ENCODE data around the gene RFX4.

The RFX4 gene

DNA sequence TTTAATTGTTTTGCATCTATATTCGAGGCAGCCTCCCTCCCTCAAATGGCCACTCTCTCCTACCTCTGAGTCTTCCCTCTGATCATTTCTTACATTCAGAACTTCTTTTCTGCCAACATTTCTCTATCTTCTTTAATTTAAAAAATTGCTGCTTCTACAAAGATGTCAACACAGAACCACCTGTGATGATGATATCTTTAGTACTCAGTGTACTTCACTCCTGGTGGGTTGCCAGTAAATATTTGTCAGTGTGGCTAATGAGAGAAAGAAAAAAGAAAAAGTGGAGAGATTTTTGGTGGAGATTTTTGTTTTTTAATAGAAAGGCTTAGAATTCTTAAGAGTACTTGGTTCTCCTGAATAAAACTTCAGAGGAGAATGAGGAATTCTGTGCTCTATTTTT, 199.8 kb downstream of the RFX4 start:
- Histone ChIP-seq H3K4me1 (ENCODE audit: insufficient read depth, low read length, poor library complexity, severe bottlenecking) (peaks cover 30% of the 10 kb centered on the region), H3K4me2 (ENCODE audit: low read depth, low read length, poor library complexity, severe bottlenecking) (peak overlapping the region; percentile 54), H3K27me3 (ENCODE audit: insufficient read depth, low read length, poor library complexity, severe bottlenecking) (no peaks in the 10 kb centered on the region), H3K9me3 (ENCODE audit: insufficient read depth, low read depth, low read length) (no peaks in the 10 kb centered on the region), H3K79me2 (ENCODE audit: insufficient read depth, low read length) (peaks cover 52% of the 10 kb centered on the region), H3F3A (ENCODE audit: low read depth) (no peaks in the 10 kb centered on the region), H2AFZ (ENCODE audit: low read length) (no peak overlapping the region), H3K36me3 (ENCODE audit: insufficient read depth, low read length) (peaks cover 34% of the 10 kb centered on the region), H4K20me1 (ENCODE audit: insufficient read depth, low read length, poor library complexity, severe bottlenecking) (peaks cover 41% of the 10 kb centered on the region), H3K4me3 (ENCODE audit: low read length, poor library complexity, severe bottlenecking) (no peak overlapping the region), H3K9ac (ENCODE audit: low read depth, low read length, poor library complexity, severe bottlenecking) (no peak overlapping the region), H3K9me2 (replicated peaks; ENCODE audit: low read depth, low read length) (no peaks in the 10 kb centered on the region)
- TF ChIP-seq, protein P1, sequence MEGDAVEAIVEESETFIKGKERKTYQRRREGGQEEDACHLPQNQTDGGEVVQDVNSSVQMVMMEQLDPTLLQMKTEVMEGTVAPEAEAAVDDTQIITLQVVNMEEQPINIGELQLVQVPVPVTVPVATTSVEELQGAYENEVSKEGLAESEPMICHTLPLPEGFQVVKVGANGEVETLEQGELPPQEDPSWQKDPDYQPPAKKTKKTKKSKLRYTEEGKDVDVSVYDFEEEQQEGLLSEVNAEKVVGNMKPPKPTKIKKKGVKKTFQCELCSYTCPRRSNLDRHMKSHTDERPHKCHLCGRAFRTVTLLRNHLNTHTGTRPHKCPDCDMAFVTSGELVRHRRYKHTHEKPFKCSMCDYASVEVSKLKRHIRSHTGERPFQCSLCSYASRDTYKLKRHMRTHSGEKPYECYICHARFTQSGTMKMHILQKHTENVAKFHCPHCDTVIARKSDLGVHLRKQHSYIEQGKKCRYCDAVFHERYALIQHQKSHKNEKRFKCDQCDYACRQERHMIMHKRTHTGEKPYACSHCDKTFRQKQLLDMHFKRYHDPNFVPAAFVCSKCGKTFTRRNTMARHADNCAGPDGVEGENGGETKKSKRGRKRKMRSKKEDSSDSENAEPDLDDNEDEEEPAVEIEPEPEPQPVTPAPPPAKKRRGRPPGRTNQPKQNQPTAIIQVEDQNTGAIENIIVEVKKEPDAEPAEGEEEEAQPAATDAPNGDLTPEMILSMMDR (conservative IDR thresholded peaks at IDR 0.05; ENCODE audit: low read length): no peak
- TF ChIP-seq EZH2phosphoT487 (IDR thresholded peaks at IDR 0.05; ENCODE audit: borderline replicate concordance): no peak

DNA sequence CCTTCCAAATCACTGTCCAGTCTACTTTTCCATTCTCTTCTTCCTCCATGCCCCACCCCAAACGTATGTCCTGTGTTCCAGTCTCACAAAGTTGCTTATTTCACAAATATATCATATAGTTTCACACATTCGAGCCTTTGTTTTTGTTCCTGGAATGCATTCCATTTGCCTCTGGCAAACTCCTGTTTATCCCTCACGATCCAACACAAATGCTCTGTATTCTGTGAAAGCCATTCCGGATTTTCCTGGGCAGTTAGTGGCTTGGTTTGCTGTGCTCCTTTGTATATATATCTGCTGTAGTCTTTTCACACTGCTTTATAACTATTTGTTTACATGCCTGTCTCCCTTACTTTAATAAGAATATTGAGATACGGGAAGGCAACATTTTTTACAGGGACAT, 200.7 kb downstream of the RFX4 start:
- Histone ChIP-seq H3K9me2 (replicated peaks; ENCODE audit: low read depth, low read length) (no peaks in the 10 kb centered on the region), H3K4me2 (ENCODE audit: low read depth, low read length, poor library complexity, severe bottlenecking) (no peak overlapping the region), H3K36me3 (ENCODE audit: insufficient read depth, low read length) (peaks cover 40% of the 10 kb centered on the region), H4K20me1 (ENCODE audit: insufficient read depth, low read length, poor library complexity, severe bottlenecking) (peaks cover 33% of the 10 kb centered on the region), H3K4me1 (ENCODE audit: insufficient read depth, low read length, poor library complexity, severe bottlenecking) (peaks cover 22% of the 10 kb centered on the region), H3K4me3 (ENCODE audit: low read length, poor library complexity, severe bottlenecking) (no peak overlapping the region), H3K27me3 (ENCODE audit: insufficient read depth, low read length, poor library complexity, severe bottlenecking) (no peaks in the 10 kb centered on the region), H3K79me2 (ENCODE audit: insufficient read depth, low read length) (peaks cover 43% of the 10 kb centered on the region), H3K9me3 (ENCODE audit: insufficient read depth, low read depth, low read length) (no peaks in the 10 kb centered on the region), H2AFZ (ENCODE audit: low read length) (no peak overlapping the region), H3K9ac (ENCODE audit: low read depth, low read length, poor library complexity, severe bottlenecking) (no peak overlapping the region), H3F3A (ENCODE audit: low read depth) (no peaks in the 10 kb centered on the region)
- TF ChIP-seq EZH2phosphoT487 (IDR thresholded peaks at IDR 0.05; ENCODE audit: borderline replicate concordance): no peak
- TF ChIP-seq, protein P1 (conservative IDR thresholded peaks at IDR 0.05; ENCODE audit: low read length): no peak

DNA sequence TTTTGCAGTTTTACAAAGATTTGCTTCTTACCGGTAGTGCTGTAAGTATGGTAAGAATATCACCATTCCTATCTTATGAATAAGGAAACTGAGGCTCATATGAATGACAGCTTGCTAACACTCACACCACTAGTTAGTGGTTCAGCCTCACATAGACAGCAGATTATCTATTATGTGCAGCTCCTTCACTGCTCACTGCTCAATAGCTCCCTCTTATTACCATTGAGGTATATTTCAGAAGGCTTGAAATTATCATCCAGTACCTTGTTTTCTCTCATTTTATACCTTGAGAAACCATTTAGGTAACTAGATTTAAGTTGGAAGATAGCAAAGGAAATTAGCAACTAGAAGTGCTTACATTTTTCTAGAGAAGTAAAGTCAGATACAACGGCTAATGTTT, 207.2 kb downstream of the RFX4 start:
- no peak overlapping the region for H3K9ac ChIP-seq (ENCODE audit: low read depth, low read length, poor library complexity, severe bottlenecking)
- no peak overlapping the region for H3K4me3 ChIP-seq (ENCODE audit: low read length, poor library complexity, severe bottlenecking)
- no peak overlapping the region for H3K4me2 ChIP-seq (ENCODE audit: low read depth, low read length, poor library complexity, severe bottlenecking)
- no peaks in the 10 kb centered on the region for H3K9me2 ChIP-seq (replicated peaks; ENCODE audit: low read depth, low read length)
- H3K4me1 ChIP-seq (ENCODE audit: insufficient read depth, low read length, poor library complexity, severe bottlenecking): no peaks in the 10 kb centered on the region
- no peaks in the 10 kb centered on the region for H3K27me3 ChIP-seq (ENCODE audit: insufficient read depth, low read length, poor library complexity, severe bottlenecking)
- peaks cover 45% of the 10 kb centered on the region for H3K36me3 ChIP-seq (ENCODE audit: insufficient read depth, low read length)
- no peaks in the 10 kb centered on the region for H4K20me1 ChIP-seq (ENCODE audit: insufficient read depth, low read length, poor library complexity, severe bottlenecking)
- no peak for TF ChIP-seq EZH2phosphoT487 (IDR thresholded peaks at IDR 0.05; ENCODE audit: borderline replicate concordance)
- TF ChIP-seq, protein P1 (conservative IDR thresholded peaks at IDR 0.05; ENCODE audit: low read length): peak; percentile 38
- H3K9me3 ChIP-seq (ENCODE audit: insufficient read depth, low read depth, low read length): no peaks in the 10 kb centered on the region
- no peaks in the 10 kb centered on the region for H3K79me2 ChIP-seq (ENCODE audit: insufficient read depth, low read length)
- H2AFZ ChIP-seq (ENCODE audit: low read length): no peak overlapping the region
- no peaks in the 10 kb centered on the region for H3F3A ChIP-seq (ENCODE audit: low read depth)

Data from Loucy (cell line).